Suprapubic skin (tissue), 4 donors: Measurements from ENCODE around the gene CACNB4.

Experiments used
- POLR2A ChIP-seq, 2 donors: fragments of 450-650 bp; IDR thresholded peaks; one replicate each; pipeline ENCODE4 v1.6.1; 2017; ENCODE audit warnings: antibody characterized with exemption in 2 of 2, mild to moderate bottlenecking in 2 of 2, moderate library complexity in 2 of 2
- POLR2AphosphoS5 ChIP-seq, 3 donors: sonication (generic); formaldehyde crosslinking; IDR thresholded peaks; one replicate each; pipeline ENCODE4 v1.6.1; 2017; ENCODE audit warnings: antibody characterized with exemption in 3 of 3
- TF ChIP-seq, protein P1 (sequence below), 2 donors: fragments of 200-600 bp in 1 of 2; fragments of 450-650 bp in 1 of 2; sonication (generic) in 1 of 2; IDR thresholded peaks; one replicate each; pipeline ENCODE4 v1.5.1; 2016 to 2019; ENCODE audit warnings: antibody characterized with exemption in 2 of 2, mild to moderate bottlenecking in 1 of 2, moderate library complexity in 1 of 2

DNA sequence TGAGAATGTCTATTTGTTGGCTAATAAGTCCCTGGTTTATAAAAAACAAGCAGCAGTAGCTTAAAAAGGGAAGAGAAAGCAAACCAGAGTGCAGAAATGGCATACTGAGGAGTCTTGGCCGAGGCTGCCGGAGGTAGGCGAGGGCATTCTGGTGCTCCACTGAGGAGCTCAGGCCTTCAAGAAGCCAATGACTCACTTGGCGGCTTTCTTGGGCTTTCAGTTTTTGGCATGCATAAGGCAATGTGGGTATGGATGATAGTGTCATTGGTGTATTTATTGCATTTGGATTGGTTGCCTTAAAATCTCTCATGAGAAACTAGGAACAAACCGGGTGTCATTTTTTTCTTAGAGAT, 151.1 kb downstream of the CACNB4 start:
- TF ChIP-seq, protein P1, sequence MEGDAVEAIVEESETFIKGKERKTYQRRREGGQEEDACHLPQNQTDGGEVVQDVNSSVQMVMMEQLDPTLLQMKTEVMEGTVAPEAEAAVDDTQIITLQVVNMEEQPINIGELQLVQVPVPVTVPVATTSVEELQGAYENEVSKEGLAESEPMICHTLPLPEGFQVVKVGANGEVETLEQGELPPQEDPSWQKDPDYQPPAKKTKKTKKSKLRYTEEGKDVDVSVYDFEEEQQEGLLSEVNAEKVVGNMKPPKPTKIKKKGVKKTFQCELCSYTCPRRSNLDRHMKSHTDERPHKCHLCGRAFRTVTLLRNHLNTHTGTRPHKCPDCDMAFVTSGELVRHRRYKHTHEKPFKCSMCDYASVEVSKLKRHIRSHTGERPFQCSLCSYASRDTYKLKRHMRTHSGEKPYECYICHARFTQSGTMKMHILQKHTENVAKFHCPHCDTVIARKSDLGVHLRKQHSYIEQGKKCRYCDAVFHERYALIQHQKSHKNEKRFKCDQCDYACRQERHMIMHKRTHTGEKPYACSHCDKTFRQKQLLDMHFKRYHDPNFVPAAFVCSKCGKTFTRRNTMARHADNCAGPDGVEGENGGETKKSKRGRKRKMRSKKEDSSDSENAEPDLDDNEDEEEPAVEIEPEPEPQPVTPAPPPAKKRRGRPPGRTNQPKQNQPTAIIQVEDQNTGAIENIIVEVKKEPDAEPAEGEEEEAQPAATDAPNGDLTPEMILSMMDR (IDR thresholded peaks at IDR 0.05): no peak
- no peak for TF ChIP-seq POLR2A (IDR thresholded peaks at IDR 0.05)
- TF ChIP-seq POLR2AphosphoS5 (IDR thresholded peaks at IDR 0.05): no peak
